Hypothalamus (tissue), 51 donors: ENCODE data around the gene ISLR2.
"Not testable (repeated sequence)": the region's sequence is repeated elsewhere in the genome, so short reads cannot be mapped to it uniquely, and the experiment has no call there.

Experiments used
- DNase-seq, 51 donors: peaks; one replicate each; lab custom pipeline; 2025; lab: John Stamatoyannopoulos, UW

ISLR2 gene

DNA sequence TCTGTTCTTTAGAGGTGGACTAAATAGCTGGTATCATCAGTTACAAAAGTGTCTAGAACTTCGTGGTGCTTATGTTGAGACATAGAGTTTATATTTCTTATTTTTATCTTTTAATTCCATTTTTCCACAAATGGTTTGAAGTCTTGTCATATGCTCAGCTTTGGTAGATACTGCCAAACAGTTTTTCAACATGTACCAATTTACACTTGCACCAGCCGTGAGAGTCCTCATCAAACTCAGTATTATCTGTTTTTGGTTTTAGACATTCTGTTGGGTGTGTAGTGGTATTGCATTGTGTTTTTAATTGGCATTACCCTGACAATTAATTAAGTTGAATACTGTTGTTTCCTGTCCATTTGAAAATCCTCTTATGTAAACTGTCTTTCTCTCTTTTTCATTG lies 16.7 kb downstream of the ISLR2 start:
- no peak for DNase-seq

DNA sequence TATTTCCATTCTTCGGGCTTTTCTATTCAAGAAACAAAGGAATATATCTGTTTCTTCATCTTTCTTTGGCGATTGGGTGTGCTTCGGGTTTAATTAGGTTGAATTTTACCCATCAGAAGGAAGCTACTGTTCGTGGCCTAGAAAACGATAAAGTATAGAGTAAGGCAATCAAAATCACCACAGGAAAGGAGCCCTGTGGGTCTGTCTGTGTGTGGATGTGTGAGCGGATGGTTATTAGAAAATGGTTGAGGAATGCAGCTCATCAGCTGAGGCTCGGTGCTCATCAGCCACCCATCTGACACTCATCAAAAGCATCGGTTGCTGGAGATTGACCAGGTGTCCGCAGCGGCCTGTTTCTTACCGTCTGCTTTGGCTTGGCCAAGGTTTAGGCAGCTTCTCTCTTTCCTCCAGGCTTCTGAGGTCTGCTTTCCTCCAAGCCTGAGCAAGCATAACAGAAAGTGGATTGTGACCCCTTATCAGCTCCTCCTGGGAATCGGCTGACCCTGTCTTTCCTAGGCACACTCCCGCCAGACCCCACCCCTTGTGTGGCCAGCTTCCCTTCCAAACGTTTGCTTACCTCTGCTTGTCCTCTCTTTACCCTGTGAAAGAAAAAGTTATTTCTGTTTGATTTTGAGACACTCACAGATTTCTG lies 25.5 kb downstream of the ISLR2 start:
- no peak for DNase-seq

DNA sequence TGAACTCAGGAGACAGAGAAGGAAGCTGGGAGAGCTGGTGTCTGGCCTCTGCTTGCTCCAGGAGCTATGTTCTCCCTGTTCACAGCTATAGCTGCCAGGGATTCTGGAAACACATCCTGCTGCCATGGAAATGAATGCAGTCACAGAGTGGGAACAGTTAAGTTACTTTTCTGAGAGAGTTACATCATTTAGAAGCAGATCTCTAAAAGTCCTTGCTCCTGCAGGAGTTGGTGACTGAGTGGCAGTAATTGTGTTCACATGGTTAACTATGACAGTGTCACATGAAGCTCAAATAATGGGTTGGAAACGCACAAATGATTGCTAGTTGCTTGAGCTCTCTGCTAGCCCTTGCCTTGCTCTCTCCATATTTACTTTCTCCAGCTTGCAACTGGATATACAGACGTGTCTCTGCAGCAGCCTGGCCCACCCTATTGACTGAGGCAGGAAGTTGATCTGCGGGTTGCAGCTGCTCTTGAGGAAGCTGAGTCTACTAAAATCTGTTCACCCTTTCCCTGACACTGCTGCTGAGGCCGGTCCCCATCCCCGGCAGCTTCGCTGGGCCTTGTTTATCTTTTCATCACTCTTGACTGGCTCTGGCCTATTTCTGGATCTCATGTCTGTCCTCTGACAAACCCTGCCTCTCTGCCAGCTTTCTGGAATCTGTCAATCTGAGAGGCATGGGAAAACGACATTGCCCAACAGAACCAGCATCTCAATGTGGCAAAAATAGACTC lies 26.5 kb downstream of the ISLR2 start:
- DNase-seq = peak in 2 of 51 donors; percentile 47 to 52

DNA sequence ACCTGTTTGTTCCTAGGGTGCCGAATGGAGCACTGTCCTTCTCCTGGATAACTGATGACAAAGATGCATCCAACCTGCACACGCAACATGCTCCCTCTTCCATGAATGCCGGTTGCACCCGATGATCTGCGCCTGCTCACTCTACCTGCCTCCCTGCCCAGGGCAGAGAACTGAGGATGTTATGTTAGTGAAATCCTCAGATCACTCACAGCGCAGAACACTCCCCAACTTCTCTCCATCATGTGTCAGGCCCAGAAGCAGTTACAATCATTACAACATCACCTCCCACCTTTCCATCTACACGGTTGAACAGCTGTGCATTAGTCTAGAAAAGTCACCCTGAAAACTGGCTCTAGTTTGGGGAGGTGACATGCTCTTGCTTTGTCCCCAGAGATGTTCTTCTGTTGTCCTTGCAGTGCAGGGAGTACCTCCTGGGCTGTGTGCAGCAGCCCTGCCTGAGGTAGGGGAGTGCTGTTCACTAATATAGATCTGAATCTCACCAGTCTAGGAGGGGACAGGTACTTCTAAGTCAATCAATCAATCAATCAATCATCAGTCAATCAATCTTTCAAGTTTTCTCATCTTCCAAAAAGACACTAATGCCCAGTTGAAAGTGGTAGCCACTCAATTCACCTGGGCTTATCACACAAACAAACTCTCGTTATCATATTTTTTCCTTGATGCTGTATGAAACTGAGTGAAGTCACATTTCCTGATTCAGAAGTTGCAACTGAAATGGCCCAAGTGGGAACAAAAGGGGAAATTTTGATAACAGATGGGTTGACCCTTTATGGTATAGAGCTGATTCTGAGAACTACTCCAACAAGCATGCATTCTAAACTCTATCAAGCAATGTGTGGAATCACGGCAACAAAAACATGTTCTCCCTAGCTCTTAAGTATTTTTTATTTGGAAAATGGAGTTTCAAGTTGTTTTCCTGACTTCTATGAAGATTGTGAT lies 27.8 kb downstream of the ISLR2 start:
- peak in 1 of 51 donors; percentile 11 for DNase-seq

DNA sequence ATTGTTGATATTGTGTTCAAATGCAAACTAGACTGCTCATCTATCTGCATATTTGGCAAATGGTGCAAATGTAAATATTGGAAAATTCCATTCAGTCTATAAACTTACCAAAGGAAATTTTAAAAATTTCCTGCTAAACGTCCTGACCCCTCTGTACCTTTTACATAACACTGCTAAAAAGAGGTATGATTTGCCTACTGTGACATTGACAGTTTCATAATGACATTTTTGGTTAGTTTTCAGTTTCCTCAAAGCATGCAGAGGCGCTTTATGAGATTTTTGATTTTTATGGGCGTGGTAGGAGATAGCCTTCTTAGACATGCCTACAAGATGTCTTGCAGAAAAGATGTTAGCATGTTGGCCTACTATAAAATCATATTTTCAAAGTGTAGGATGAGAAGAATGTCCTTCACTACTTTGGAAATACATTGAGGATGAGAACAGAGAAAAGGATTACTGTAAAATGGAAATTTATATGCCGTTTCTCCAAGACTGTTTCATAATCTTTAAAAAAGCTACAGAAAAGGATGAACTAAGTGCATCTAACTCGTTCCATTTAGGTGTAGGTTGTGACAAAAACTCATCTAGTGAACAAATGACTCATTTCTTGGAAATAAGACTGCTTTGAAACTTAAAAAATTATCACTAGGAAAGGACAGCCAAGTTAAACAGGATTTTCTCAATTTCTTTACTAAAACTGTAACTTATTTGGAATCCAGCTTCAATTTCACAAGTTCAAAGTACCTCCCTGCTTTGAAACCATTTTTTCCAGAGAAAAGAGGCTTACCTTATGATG lies 28.7 kb downstream of the ISLR2 start:
- DNase-seq = peak in 1 of 51 donors; percentile 19

DNA sequence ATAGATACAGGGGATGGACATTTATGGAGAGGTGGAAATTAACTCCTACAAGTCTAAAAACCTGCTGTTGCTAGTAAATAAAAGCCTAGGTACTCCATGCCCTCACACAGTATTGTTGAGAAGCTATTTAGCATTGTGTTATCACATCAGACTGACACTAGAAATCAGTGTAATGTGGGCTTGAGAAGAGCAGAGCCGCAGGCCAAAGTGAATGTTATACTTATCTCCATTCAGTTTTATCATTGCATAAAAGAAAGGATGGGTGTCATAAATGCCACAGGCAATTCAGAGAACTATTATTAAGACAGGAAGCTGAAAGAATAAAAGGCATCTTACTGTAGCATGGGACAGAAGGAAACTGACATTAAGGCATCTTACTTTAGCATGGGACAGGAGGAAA lies 29.4 kb downstream of the ISLR2 start:
- DNase-seq = no peak

DNA sequence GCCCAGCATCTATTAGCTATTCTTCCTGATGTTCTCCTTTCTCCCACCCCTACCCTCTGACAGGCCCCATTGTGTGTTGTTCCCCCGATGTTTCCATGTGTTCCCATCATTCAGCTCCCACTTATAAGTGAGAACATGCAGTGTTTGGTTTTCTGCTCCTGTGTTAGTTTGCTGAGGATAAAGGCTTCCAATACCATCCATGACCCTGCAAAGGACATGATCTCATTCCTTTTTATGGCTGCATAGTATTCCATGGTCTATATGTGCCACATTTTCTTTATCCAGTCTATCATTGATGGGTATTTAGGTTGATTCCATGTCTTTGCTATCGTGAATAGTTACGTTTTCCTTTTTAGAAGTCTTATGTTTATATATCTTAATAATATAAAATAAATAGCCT lies 30.0 kb downstream of the ISLR2 start:
- not testable (repeated sequence) for DNase-seq

DNA sequence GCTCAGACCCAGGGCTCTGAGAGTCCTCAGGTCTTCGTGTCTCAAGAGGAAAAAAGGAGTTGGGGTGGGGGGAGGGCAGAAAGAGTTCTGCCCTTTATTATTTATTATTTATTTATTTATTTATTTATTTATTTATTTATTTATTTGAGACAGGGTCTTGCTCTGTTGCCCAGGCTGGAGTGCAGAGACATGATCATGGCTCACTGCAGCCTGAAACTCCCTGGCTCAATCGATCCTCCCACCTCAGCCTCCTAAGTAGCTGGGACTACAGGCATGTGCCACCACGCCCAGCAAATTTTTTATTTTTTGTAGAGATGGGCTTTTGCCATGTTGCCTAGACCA lies 31.8 kb downstream of the ISLR2 start:
- not testable (repeated sequence) for DNase-seq

DNA sequence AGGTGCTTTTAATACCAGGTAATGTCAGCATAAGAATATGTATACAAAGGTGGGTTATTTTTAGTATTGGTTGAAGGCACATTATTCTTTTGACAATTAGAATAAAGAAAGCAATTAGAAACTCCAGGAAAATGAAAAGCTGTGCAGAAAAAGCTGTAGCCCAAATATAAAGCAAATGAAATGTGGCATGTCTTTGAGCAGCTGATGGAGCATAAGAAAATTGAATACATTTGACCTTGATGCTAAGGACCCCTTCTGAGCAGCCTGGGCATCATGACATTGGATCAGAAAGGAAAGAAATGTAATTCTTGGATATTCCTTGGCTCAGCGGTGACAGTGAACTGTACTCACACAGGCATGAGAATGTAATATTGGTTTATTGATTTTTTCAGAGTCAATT lies 35.1 kb downstream of the ISLR2 start:
- no peak for DNase-seq

DNA sequence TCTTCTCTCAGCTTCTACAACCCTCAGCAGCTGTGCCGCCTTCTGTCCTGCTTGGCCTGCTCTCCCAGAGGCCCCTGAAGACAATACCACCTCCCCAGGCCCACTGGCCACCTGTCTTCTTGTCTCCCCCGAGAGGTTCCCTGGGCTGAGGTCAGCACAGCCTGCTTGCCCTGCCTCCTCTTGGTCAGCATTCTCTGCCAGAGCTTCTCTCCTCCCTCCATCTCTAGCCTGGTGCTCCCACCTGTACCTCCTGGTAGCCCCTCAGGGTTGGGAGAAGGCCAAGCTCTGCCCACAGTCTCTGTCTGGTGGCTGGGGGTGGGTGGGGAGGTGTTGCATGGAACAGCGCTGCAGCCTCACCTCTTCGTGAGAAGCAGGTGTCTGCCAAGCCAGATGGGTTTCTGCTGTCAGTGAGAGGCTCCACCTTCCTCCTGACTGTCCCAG lies 37.5 kb downstream of the ISLR2 start:
- DNase-seq = no peak

DNA sequence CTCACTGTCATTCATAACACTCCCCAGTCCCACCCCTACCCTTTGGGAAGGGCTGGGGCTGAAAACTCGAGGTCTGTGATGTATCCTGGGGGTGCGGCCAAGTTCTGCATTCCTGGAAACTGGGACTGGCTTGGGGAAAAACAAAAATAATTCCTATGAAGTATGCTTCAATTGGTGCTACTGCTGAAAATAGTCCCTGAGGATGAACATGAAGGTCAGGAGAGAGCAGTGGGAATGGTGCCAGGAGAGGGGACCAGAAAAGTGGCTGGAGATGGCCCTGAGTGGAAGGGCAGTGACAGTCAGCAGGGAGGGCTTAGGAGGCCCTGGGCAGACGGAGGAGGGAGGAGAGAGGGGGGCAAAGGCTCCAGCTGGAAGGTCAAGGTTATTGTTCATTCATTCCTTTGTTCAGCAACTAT lies 38.3 kb downstream of the ISLR2 start:
- no peak for DNase-seq

DNA sequence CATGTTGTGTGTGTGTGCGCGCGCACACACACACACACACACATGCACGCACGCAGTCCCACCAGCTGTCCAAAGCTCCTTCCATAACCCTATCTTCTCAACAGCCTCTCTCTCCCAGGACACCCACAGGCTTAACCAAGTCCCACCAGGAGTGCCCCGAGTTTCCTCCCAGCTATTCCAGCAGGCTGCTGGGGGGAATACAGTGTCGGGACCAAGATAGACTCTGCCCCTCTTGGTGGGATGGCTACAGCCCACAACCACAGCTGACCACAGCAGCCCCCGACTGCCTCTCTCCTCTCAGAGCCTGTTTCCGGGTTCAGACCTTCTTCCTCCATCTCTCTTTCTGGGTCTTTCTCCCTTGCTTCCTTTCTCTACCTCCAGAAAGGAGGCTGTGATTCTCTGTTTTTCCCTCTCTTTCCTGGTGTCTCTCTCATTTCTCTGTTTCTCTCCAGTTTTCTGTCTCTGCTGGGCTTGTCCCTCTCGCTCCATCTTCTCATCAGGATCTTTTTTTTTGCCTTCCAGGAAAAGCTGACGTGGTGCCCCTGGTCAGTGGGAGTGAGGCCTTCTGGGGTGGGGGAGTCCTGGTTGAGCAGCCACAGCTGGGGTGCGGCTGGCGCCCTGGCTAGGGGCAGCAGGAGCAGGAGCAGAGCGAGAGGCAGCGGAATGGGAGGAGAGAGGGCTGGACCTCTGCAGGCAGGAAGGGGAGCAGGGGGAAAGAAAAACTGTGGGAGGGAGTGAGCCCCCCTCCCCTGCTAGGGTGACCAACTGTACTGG lies 39.9 kb downstream of the ISLR2 start:
- no peak for DNase-seq

DNA sequence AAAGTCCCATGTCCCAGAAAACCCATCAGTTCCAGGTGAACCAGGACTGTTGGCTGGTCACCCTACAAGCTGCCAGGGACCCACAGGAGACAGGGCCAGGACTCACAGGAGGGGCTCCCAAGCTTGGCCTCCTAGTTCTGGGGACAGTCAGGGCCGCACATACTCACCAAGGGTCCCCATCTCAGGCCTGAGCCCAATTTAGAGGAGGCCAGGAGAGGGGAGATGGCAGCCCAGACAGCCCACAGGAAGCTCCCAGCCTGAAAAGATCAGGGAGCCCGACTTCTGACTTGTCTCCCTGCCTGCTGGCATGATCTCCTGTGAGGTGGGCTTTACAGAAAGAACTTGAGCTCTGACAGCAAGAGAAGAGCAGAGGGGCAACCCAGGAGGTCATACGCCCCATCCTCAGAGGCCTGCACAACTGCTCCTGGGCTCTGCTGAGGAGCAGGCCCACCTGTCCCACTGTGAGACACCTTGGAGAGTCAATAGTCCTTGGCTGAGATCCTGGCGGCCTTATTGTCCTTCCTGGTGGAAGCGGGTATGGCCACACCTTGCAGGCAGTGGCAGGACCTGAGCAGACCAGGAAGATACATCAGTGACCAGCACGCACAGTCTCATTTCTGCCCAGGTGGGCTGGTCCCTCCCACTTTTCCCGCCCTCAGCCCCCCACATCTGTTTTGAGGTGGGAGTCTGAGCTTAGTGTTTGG lies 40.6 kb downstream of the ISLR2 start:
- DNase-seq = no peak

DNA sequence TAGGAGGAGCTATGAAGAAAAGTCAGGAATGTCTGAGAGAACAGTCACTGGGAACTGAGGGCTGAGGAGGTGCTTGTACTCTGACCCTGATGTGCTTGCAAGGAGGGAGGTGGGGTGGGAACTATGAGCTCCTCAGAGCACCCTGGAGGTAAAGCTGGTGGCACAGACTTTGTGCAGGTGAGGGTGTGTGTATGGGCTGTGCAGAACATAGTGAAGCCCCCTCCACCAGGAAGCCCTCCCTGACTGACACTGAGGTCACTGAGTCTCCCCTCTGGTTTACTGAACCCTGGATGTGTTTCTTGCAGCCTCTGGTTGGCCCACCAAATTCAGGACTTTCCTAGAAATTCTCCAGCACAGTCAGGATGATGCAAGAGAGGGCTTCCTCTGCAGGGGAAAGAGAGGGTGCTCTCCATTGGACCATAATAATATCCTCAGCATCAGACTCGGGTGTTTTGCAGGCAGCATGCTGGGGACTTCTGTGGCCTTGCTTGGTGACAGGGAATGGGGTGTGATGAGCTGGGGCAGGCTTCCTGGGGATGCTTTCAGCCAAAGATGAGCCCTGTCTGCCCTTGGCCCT lies 41.7 kb downstream of the ISLR2 start:
- no peak for DNase-seq

DNA sequence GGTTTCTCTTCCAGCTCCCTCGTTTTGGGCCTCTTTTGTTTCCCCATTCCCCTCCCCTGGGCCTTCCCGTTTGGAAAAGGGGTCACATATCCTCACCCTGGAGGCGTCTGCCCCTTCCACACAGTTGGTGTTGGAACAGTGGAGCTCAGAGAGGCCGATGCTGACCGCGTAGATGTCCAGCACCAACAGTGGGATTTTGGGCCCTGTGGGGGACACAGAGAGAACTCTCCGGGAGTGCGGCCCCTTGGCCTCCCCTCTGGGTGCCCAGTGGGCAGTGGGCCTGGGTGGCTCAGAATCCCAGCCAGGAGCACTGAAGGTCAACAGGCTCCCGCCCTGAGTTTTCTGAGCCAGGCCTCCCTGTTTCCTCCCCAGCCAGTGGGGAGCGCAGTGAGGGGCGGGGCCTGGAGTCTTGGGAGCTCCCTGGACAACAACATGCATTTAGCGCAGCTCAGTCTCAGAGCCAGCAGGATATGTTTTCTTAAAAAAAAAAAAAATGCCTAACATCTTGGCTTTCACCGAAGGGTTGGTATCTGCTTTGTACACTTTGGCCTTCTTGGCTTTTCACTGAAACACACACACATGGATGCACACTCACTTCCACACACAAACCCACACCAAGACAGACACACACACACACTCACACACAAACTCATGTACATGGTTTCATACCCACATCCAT lies 42.5 kb downstream of the ISLR2 start:
- no peak for DNase-seq

DNA sequence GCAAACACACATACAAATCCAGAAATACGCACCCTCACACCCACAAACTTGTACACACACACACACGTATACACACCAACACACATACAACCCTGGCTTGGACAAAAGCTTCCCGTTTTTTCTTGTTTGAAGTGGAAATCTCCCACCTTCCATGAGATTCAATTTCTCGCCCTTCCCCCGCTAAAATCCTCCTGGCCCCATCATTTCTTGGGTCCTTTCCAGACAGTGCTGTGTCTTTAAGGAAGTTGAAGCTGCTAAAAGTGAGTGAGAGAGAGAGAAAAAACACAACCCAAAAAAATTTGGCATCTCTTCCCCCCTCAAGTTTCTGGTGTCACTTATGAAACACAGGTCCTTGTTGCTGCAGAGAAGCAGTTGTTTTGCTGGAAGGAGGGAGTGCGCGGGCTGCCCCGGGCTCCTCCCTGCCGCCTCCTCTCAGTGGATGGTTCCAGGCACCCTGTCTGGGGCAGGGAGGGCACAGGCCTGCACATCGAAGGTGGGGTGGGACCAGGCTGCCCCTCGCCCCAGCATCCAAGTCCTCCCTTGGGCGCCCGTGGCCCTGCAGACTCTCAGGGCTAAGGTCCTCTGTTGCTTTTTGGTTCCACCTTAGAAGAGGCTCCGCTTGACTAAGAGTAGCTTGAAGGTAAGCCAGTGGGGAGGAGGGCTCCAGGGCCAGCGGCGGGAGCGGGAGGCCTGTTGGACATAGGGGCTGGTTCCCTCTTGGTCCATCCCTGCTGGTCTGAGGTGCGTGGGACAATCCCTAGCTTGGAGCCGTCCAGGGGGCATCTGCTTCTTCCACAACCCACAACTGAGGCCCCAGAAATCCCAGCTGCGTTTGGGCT lies 43.2 kb downstream of the ISLR2 start, which contains the start of gene ISLR:
Gene ISLR (plus strand): TSS at position 331 of the 839 bp plus-strand sequence. CDS start 1,149 bp downstream, outside the sequence.
- no peak for DNase-seq
